GM18858 (cell line): ENCODE data around the gene UTP25.
"Not testable (repeated sequence)": the region's sequence is repeated elsewhere in the genome, so short reads cannot be mapped to it uniquely, and the experiment has no call there.

Source experiments
- ATAC-seq: cut with Tn5 transposase; IDR thresholded peaks from one replicate; pipeline ENCODE4 v1.9.1; 2021; ENCODE audit not compliant: unreplicated experiment

Gene UTP25, protein sequence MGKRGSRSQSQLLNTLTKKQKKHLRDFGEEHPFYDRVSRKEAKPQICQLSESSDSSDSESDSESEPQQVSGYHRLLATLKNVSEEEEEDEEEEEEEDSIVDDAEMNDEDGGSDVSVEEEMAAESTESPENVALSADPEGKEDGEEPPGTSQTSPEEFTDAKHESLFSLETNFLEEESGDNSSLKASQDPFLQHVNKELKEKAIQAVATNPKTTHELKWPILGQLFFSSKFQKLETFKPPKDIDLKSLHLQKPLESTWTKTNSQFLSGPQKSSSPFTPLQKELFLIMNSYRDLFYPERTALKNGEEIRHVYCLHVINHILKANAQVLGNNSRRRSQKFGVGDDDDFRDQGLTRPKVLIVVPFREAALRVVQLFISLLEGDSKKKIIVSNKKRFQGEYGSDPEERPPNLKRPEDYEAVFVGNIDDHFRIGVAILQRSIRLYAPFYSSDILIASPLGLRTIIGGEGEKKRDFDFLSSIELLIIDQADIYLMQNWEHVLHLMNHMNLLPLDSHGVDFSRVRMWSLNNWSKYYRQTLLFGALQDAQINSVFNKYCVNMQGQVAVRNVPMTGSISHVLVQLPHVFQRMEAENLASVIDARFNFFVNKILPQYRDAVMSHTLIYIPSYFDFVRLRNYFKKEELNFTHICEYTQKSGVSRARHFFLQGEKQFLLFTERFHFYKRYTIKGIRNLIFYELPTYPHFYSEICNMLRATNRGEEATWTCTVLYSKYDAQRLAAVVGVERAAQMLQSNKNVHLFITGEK

DNA sequence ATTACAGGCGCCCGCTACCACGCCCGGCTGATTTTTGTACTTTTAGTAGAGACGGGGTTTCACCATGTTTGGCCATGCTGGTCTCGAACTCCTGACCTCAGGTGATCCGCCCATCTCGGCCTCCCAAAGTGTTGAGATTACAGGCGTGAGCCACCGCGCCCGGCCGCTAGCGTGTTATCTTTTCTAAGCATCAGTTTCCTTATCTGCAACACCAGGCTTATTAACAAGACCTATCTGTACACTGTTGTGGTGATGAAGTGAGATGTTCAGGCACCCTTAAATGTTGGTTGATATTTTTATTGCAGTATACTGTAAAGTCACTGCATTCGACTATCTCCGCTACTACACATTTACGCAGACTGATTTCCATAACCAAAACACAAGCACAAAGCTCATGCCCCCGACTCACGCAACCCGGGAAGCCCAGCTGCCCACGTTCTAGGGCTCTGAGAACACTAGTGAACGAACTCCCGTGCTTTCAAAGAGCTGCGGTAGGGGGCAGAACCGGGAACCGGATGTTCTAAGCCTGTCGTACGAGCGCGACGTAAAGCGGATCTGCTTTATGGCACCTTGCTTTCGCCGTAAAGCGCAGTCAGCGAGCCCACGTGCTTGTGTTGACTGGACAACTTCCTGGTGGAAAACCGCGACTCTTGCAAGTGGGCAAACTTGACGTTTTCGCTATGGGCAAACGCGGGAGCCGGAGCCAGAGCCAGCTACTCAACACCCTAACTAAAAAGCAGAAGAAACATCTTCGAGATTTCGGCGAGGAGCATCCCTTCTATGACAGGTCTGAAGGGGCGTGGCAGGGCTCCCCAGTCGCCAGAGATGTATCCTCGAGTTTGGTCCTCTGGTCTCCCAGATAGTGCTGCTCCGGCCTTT is at the start of gene UTP25:
Gene UTP25 (plus strand): TSS at position 589 of the 879 bp plus-strand sequence. CDS start 92 bp downstream, at position 681.
- peak; percentile 83 for ATAC-seq

- ATAC-seq: no peak
These were observed 49.7 kb upstream of the UTP25 start for GRCh38 chr1:209778102-209778501.

DNA sequence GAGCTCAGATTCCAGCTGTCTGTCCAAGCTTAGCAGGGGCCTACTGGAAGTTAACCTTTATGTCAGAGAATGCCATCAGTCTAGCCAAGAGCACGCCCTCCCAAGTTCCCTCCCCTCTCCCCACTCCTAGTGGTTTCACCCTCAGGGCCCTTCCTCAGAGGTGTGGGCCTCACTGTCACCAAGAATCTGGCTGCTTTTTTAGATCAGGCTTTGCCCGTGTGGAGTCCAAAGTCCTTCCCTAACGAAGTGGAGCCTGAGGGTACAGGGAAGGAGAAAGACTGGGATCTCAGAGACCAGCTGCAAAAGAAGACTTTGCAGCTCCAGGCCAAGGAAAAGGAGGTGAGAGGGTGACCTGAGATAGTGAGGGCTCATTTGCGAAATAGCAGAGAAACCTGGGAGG is 47.5 kb upstream of the UTP25 start:
- no peak for ATAC-seq

DNA sequence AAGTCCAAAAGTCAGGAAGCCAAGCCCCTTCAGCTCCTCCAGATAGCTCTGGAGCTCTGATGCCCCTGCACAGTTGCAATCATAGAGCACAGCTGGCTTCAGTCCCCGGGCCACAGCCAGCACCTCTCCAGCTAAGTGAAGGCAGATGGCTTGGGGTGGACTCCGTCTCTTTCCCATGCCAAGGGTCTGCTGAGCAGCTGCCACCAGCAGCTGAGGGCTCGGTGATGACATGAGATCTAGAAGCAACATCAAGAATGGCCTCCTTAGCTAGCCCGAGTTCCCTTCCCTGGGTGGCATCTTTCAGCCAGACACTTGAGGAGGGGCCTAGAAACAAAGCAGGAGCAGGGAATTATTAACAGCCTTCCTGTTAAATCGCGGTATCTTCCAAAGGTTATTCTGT is 44.4 kb upstream of the UTP25 start:
- no peak for ATAC-seq

DNA sequence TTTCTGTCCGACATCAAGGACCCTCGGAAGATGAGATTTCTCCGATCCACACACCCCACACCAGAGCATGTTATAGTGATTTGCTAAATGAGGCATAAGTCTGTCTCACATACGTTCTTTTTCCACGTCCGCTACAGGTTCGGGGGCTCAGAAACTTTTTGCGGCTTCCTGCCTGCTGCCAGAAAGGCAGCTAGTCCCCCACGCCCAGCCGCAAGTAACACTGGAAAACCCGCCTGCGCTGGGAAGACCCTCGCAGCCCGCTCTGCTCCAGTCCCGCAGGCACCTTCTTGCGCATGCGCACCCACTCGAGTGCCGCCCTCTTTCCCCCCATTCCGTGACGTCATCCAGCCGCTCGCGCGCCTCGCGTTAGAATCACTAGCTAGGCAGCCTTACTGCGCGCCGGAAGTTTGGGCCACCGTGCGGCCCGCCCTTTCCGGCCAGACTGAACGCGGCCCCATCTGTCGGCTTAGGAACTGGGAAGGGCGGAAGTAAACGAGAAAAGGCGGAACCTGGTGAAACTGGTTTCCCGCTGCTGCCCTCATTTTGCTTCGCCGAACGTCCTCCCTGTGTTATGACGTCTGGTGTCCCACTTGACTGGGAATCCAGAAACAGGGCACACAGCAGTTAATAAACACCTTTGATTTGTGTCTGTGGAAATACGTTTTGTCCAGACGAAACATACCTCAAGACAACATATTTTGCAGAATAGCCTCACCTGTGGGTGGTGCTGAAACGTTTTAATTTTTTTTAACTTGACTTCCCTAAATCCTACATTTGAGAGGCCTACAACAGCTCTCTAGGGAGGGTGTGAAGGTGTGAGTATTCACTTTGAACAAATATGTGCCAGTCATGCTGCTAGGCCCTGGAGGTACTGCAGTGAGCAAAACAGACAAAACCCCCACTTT is 43.3 kb upstream of the UTP25 start, which contains the start of gene C1orf74:
Gene C1orf74 (minus strand): TSS at position 295 of the 905 bp plus-strand sequence. CDS start 925 bp downstream, outside the sequence.
- ATAC-seq: peak; percentile 94

DNA sequence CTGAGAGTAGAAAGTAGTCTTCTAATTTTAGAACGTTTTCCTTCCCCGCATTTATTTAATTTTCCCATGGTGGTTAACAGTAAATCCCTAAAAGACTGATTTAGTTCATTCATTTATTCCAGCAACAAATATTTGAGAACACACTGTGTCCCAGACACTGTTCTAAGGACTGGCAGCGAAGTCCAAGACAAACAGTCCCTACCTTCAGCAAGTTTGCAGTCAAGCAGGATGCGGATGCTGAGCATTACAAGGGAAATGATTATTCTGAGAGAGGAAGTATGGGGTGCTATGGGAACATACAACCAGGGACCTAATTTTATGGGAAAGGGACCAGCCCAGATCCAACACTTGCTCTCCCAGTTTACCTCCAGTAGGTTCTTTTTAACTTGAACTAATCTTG is 42.2 kb upstream of the UTP25 start:
- no peak for ATAC-seq

DNA sequence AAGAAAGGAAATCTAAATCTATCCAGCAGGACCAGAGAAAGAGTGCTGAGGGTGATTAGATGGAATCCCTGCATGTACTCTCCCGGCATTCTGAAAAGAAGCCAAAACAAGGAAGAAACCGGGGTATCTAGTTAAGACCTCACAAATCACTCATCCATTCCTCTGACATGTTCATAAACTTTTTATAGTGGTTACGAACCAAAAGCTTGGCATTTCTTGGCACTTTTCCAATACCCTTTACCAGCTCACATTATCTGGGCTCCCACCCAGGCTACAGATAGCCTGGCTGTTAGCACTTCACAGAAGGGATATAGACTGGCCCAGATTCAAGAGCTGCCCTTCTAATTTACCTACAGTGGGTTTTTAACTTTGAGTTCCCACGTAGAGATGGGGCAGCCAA is 41.6 kb upstream of the UTP25 start:
- no peak for ATAC-seq

DNA sequence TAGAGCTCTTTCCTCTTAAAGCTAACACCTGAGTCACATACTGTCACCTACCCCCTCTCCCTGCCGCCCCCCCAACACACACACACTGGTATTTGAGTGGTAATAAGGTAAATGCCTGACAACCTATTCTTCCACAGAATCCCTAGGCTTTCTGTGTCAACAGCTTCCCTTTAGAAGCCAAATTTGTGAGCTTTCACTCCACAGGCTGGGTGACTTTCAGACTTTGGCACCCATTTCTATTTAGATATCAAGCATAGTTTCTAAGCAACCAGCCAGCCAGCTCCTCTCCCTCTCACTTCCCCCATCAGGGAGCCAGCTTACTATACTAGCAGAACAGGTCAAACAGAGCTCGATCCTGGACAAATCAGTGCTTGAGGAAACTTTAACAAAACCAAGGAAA is 40.2 kb upstream of the UTP25 start:
- ATAC-seq: no peak

- no peak for ATAC-seq
These were observed 38.5 kb upstream of the UTP25 start for GRCh38 chr1:209789245-209789644.

DNA sequence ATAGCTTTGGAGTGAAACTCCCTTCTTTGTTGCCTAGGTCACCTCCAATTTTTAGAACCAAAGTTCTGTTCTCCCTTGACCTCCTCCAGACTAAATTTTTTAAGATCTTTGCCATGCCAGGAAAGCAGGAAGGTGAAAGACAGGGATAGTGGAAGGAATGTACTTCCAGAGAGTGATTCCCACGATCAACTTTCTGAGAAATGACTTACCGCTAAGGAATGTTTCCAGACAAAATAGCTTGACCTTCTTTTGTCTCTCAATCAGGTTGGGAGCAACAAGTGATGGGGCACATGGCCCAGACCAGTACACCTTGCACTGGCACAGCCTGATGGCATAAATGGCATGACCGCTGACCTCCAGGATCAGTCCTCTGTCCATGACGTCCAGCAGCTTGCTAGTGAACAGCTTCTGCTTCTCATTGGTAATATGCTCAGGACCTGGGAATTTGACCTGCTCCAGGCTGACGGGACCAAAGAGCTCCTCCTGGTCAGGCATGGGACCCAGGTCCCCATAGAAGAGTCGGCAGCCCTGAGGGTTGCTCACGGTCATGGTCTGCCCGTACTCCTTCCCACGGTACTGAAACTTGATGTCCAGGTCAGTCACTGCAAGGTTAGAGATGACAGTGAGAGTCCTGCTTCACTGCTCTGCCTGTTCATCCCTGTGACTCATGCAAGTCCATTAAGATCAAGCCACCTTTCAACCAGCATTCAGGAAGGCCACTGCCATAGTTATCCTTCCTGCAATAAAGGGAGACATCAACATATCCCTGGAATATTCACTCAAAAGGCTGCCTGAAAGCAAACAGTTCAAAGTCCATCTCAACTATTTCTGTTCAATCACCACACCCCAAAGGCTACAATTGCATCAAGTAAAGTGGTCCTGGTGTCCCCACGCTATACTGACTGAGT is 37.2 kb upstream of the UTP25 start:
- no peak for ATAC-seq

DNA sequence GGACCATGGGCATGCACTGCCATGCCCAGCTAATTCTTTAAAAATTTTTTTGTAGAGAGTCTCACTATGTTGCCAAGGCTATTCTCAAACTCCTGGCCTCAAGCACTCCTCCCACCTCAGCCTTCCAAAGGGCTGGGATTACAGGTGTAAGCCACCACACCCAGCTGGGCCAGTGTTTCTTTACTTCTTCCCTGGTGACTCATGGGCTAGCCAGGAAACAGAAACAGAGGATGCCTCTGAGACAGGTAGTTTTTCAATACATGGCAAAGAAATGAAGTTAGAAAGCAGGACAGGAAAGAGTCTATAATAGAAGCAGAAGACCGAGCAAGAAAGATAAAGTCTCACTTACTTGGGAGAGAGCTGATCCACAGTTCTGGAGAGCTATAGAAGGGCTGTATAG is 35.9 kb upstream of the UTP25 start:
- no peak for ATAC-seq

GRCh38 chr1:209793711-209794110 is 34.1 kb upstream of the UTP25 start:
- ATAC-seq: not testable (repeated sequence)

DNA sequence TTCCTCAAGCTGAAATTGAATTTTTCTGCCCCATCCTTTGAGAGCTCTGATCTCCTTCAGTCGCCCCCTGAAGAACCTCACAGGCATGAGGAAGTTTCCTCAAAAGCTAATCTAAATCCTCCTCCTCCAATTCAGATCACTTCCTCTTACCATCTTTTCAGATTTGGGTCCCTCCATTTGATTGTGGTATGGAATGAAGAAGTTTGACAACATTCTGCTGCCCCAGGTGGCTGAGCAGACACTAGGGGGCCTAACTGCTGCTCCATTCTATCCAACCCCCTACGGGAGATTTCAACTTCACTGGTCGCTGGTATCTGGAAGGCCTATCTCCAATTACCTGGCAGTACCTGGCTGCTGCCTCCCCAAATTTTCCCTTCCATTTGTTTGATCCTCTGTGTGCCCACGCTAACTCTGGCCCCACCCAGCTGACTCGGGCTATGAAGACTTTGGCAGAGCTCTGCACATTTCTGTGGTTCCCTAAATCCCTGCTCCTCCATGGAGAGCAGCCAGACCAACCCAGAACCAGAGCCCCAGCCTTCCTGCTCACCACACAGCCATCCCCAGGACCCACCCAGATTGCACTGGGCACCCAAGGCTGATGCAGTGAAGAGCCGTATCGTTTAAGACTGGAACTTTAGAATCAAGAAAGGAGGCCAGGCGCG is 29.7 kb upstream of the UTP25 start:
- ATAC-seq: no peak

DNA sequence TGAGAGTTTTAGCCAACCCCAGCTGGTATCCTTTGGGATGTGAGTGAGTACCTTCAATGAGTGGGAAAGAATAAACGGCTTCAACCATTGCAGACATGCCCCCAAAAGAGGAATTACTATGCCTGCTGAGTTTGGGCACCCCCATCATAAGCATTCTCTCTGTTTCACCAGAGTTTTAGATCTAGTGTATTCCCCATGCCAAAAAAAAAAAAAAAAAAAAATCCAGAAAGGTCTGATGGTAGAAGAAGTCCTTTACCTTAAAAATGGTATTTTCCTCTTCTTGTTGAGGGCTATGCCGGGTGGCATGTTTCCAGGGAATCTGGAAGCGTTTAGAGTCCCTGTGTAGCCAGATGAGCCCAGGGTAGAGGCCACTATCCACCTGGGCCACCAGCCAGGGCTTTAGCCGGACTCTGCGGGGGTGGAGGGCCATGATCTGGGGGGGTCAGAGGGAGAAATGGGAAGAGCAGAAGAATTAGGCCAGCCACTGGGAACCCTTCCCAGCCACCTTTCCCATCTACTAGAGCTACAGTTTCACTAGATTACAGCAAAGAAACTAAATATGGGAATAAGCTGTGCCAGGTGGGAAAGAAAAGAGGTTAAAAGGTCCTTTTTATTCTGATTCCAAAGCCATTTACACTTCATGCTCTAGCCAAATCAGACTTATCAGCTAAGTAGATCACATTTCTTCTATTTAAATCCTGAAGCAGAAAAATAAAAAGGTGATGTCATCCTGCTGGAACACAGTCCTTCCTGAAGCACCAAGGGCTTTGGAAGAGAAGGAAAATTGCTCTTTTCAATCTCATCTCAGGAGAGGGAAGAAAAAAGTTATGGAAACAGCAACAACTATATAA is 26.6 kb upstream of the UTP25 start:
- no peak for ATAC-seq

GRCh38 chr1:209802117-209802779 is 25.5 kb upstream of the UTP25 start:
- no peak for ATAC-seq

GRCh38 chr1:209802780-209803152 is 25.0 kb upstream of the UTP25 start:
- no peak for ATAC-seq

GRCh38 chr1:209803568-209803967 is 24.2 kb upstream of the UTP25 start:
- ATAC-seq: no peak
